B cell (primary cell): ENCODE measurements around the gene MEIS2.

Experiments
- CTCF ChIP-seq: fragments of 200-600 bp; IDR thresholded peaks from one replicate; pipeline ENCODE4 v1.8.0; 2022; ENCODE audit warnings: antibody characterized with exemption, mild to moderate bottlenecking
- EZH2 ChIP-seq: IDR thresholded peaks from 2 replicates; pipeline ENCODE4 v1.6.1; 2012; ENCODE audit warnings: borderline replicate concordance, low read depth, mild to moderate bottlenecking, moderate library complexity, low read length; ENCODE audit not compliant: insufficient read depth, poor library complexity, severe bottlenecking

GRCh38 chr15:37004981-37005735 is 95.2 kb downstream of the MEIS2 start:
- TF ChIP-seq CTCF (no peak), EZH2 (no peak)
